ENCODE measurements around the gene MDFIC2. TPM values are rescaled to one million over a fixed set of nuclear protein-coding genes. Genes with fewer than 3 reads are reported as not detected.

Gene MDFIC2
- total and polyA plus RNA-seq, 2 of the 13 experiments (the other 11 are each of a cell fraction or from before 2014, with no cell fraction given), result not detected

- FAIRE-seq (no peak), DNase-seq (ENCODE audit: low spot score) (no peak), ATAC-seq (no peak)
- Histone ChIP-seq H3K4me3 (replicated peaks in 1 of 3; ENCODE audit: insufficient read depth in 1 of 3, low read depth in 2 of 3, low read length in 3 of 3) (no peak overlapping the region), H3K27ac (ENCODE audit: extremely low read length, insufficient read depth, low read length) (no peak overlapping the region), H3K36me3 (replicated peaks in 1 of 2; ENCODE audit: control insufficient read depth in 1 of 2, insufficient read depth in 2 of 2, low read length in 2 of 2) (no peaks in the 10 kb centered on the region), H2AFZ (ENCODE audit: low read length) (no peak overlapping the region), H4K20me1 (ENCODE audit: insufficient read depth, low read length) (no peaks in the 10 kb centered on the region), H3K9ac (ENCODE audit: insufficient read depth, low read depth, low read length) (no peak overlapping the region), H3K27me3 (ENCODE audit: control insufficient read depth in 1 of 2, insufficient read depth in 2 of 2, low read length in 2 of 2) (no peaks in the 10 kb centered on the region), H3K4me1 (ENCODE audit: insufficient read depth, low read length) (no peaks in the 10 kb centered on the region), H3K79me2 (ENCODE audit: insufficient read depth, low read length) (no peaks in the 10 kb centered on the region), H3K9me3 (ENCODE audit: low read length) (no peaks in the 10 kb centered on the region), H3K4me2 (ENCODE audit: low read depth, low read length) (no peak overlapping the region)
- 4% methylated on average over 2 of the region's 2 CpGs for WGBS (ENCODE audit: low lambda C conversion rate)
- intact Hi-C loops (cut with micrococcal nuclease; ENCODE audit: unreplicated experiment), result no loop called here
- TF ChIP-seq JDP2 (CRISPR knock-in tag; IDR thresholded peaks at IDR 0.05; ENCODE audit: borderline replicate concordance) (no peak), ZNF749 (CRISPR knock-in tag; IDR thresholded peaks at IDR 0.05; ENCODE audit: borderline replicate concordance) (no peak), ZNF546 (CRISPR knock-in tag; conservative IDR thresholded peaks at IDR 0.05) (no peak), ZFP82 (CRISPR knock-in tag; IDR thresholded peaks at IDR 0.05; ENCODE audit: borderline replicate concordance) (no peak), TFE3 (CRISPR knock-in tag; IDR thresholded peaks at IDR 0.05) (no peak), SMAD3 (CRISPR knock-in tag; IDR thresholded peaks at IDR 0.05) (no peak), ZNF44 (CRISPR knock-in tag; IDR thresholded peaks at IDR 0.05) (no peak), POLR2AphosphoS5 (IDR thresholded peaks at IDR 0.05; ENCODE audit: low read depth, low read length) (no peak), ZNF788 (CRISPR knock-in tag; IDR thresholded peaks at IDR 0.05; ENCODE audit: borderline replicate concordance) (no peak), RFX3 (CRISPR knock-in tag; IDR thresholded peaks at IDR 0.05) (no peak), ZNF609 (CRISPR knock-in tag; IDR thresholded peaks at IDR 0.05; ENCODE audit: borderline replicate concordance) (no peak), ZNF772 (CRISPR knock-in tag; IDR thresholded peaks at IDR 0.05) (no peak), ZBTB20 (CRISPR knock-in tag; IDR thresholded peaks at IDR 0.05; ENCODE audit: borderline replicate concordance, low read depth) (no peak)
- CTCF ChIA-PET (ENCODE audit: low intra/inter-chr PET ratio, low total read pairs), result no interaction called here
- POLR2A ChIA-PET, result no interaction called here
- no TSS peak for BruUV-seq (replicated peaks)
- in situ Hi-C loops (cut with HindIII; ENCODE audit: extremely low pct_ligation_motif_present, low pct_unique_long_range_greater_than_20kb), result no loop called here
Measured at GRCh38 chr3:70281663-70282062, 30.8 kb downstream of the MDFIC2 start.
